ENCODE results near the gene RPUSD3.
A peak's percentile ranks its signal among the peaks of the same experiment; 100 is the strongest.
"Not testable (repeated sequence)": the region's sequence is repeated elsewhere in the genome, so short reads cannot be mapped to it uniquely, and the experiment has no call there.

Gene RPUSD3

DNA sequence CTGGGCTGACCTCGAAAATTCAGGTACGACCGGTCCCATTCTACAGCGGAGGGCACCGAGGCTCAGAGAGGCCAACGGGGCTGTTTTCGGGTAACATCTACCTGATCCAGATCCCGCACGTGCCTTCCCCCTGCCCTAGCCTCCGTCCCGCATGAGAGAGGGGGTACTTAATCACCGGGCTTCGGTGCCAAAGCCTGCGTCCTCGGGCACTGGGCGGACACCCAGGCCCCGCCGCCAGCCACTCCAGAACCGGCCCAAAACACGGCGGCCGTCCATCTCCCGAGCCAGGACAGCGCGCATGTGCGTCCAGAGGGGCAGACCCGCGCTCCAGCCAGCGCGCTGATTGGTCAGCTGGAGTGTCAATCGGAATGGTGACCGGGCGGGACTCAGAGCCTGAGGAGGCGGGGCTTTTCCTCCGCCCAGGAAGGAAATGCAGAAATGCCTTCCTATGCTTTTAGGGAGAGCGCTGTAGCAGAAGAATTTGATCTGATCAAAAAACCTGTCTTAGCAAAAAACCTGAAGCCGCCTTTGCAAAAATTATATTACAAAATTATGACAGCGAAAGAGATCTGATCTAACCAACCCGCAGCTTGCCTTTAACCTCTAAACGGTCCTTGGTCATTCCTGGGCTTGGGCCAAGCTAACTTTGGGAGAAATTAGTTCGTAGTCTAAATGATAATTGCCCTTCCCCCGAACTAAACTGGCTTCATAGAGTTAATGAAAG lies at the start of gene RPUSD3:
TSS of gene RPUSD3 (minus strand) at position 294 of the 724 bp plus-strand sequence. CDS start at position 276, 18 bp downstream.
- peak; percentile 87 for FAIRE-seq
- peak; percentile 96 for DNase-seq (ENCODE audit: insufficient read length, low spot score)

DNA sequence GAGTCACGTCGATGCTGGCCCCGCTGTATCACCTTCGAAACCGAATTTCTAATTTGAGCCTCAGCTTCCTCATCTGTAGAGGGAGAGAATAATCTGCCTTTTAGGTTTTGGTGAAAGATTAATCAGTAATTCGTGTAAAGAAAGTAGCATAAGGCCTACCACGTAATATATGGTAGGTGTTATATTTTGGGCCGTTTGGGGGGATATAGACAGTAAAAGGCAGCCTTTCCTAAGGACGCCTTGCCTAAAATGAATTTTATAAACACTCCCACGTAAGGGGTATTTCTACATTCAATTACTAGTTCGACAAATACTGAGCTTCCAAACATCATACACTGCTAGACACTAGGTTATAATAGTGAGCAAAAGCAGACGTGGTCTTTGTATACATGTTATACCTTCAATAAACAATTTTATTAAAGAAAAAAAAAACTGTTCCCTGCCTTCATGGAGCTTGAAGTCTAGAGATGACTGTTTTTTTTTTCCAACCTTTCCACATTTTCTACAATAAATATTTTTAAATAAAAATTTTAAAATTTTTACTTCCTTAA lies 47.3 kb upstream of the RPUSD3 start:
- no peak for DNase-seq (ENCODE audit: insufficient read length, low spot score)
- no peak for FAIRE-seq

- peak; percentile 82 for DNase-seq (ENCODE audit: insufficient read length, low spot score)
- peak; percentile 59 for FAIRE-seq
Observed at GRCh38 chr3:9890249-9891071, 46.7 kb upstream of the RPUSD3 start, which contains the start of gene JAGN1. Gene JAGN1 (plus strand): TSS chr3:9890610. CDS start chr3:9890723, 113 bp downstream.

DNA sequence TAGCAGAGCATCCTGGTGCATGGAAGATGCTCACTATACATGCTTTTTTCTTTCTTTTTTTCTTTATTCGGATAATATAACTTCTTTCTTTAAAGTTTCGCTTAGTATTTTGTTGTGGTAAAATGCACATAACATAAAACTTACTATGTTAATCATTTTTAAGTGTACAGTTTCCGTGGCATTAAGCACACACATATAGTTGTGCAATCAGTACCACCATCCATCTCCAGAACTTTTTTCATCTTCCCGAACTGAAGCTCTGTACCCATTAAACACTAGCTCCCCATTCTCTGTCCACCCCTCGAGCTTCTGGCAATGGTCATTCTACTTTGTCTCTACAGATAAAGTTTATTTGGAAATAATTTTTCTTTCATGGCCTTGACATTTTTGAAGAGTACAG lies 45.6 kb upstream of the RPUSD3 start:
- FAIRE-seq (no peak), DNase-seq (ENCODE audit: insufficient read length, low spot score) (no peak)

DNA sequence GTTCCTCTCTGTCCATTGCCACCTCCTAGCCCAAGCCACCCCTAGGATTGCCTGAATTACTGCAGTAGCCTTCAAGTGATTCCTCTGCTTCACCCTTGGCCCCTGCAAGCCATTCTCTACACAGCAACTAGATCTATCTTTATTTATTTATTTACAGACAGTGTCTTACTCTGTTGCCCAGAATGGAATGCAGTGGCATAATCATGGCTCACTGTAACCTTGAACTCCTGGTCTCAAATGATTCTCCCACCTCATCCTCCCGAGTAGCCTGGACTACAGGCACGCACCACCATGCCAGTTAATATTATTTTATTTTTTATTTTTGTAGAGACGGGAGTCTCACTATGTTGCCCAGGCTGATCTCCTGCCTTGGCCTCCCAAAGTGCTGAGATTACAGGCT lies 44.7 kb upstream of the RPUSD3 start:
- FAIRE-seq, result no peak
- no peak for DNase-seq (ENCODE audit: insufficient read length, low spot score)

- FAIRE-seq (no peak), DNase-seq (ENCODE audit: insufficient read length, low spot score) (no peak)
Observed at GRCh38 chr3:9887480-9887879, 43.7 kb upstream of the RPUSD3 start.

DNA sequence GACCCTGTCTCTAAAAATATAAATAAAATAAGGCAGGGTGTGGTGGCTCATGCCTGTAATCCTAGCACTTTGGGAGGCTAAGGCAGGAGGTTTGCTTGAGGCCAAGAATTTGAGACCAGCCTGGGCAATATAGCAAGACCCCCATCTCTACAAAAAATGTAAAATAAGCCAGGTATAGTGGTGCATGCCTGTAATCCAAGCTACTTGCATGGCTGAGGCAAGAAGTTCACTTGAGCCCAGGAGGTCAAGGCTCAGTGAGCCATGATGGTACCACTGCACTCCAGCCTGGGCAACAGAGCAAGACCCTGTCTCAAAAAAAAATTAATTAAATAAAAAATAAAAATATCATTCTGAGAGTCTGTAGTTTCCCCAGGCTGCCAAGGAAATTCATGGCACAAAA lies 42.5 kb upstream of the RPUSD3 start:
- FAIRE-seq, result no peak
- DNase-seq (ENCODE audit: insufficient read length, low spot score), result no peak

- no peak for FAIRE-seq
- DNase-seq (ENCODE audit: insufficient read length, low spot score), result no peak
Observed at GRCh38 chr3:9884555-9885165, 40.9 kb upstream of the RPUSD3 start.

DNA sequence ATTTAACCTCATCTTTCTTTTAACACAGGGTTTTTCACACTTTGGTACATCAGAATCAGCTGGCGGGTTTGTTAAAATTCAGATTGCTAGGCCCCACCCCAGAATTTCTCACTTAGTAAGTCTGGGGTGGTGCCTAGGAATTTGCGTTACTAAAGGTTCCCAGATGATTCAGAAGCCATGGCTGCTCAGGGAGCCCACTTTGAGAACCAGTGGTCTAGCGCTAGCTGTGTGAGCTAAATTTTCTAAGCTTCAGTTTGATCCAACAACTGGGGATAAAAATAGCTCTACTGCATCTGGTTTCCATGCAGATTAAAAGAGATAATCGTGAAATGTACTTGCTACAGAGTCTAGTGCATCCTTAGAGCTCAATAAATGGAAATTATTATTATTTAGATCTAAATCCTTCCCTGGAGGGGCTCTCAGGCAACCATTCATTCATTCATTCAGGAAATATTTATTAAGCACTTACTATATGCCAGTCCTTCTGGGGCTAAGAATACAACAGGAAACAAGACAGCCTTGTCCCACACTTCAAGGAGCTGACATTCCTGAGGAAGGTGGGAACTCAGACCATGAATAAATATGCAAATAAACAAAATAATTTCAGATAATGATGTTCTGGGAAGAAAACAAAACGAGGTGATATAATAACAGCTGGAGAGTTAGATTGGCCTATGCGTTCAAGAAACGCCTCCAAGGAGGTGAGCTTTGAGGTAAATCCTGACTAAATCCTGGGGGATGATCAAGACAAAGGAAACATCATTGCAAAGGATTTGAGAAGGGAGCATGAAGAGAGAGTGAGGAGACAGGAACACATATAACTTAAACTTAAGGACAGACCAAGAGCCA lies 40.1 kb upstream of the RPUSD3 start:
- no peak for FAIRE-seq
- DNase-seq (ENCODE audit: insufficient read length, low spot score), result no peak

DNA sequence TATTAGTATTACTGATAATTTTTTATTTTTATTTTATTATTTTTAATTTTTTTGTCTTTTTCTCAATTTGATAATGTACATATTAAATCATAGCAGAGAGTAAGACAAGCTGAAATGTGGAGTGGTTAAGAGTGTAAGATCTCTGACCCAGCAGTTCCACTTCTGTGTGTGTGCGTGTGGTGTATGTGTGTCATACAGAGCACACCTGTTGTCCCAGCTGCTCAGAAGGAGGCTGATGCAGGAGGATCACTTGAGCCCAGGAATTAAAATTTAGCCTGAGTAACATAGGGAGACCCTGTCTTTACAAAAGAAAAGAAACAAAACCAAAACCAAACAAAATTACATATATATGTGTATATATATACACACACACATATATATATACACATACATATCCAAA lies 37.6 kb upstream of the RPUSD3 start:
- DNase-seq (ENCODE audit: insufficient read length, low spot score) (no peak), FAIRE-seq (no peak)

DNA sequence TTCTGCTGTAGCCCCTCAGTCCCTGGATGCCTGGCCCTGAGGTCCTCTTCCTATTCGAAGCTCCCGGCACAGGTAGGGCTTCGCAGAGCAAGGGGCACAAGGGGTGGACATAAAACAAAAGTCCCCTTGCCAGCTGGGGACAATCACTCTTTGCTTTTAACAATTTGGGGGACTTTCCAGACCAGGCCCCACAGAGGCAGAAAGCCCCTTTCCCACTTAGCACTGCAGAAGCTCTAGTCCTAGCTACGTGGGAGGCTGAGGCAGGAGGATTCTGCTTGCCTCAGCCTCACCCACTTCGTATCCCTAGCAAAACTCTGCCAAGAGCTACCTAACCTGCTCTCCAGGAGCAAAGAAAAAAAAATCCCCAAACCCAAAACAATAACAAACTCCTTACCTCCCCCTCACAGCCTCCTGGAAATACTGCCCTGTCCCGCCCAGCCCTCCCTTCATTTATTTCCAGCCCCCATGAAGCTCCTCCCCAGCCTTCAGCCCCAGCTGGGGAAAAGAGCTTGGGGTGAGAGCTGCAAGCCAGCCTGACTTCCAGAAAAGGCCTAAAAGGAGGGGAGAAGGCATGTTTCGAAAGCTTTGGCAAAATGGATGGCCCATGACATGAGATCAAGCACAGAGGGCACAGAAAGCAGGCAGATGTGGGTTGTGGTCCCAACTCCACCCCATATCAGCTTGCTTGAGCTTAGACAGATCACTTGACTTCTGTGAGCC lies 36.2 kb upstream of the RPUSD3 start, which contains the start of gene CIDEC:
TSS of gene CIDEC (minus strand) at position 424 of the 720 bp plus-strand sequence. CDS start 1,767 bp downstream, outside the sequence.
- no peak for FAIRE-seq

DNA sequence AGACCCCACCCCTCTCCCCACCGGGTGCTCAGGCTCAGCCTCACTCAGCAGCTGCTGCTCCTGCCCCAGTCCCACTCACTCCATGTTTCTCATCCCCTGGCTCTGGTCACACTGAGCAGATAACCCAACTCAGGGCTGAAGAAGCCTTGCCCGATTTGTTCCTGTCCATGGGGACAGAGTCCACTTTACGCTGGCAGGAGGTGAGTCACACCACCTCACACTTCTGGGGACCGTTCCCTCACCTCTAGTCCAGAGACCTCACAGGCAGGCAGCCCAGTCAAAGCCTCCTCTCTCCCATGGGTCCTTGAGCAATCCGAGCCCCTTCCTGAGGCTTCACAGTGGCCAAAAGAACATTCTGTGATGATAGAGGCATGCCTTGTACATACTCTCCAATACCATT lies 34.9 kb upstream of the RPUSD3 start:
- FAIRE-seq (no peak), DNase-seq (ENCODE audit: insufficient read length, low spot score) (no peak)

More for the DNA sequence above, 36.2 kb upstream of the RPUSD3 start, which contains the start of gene CIDEC:
- DNase-seq (ENCODE audit: insufficient read length, low spot score), result no peak

DNA sequence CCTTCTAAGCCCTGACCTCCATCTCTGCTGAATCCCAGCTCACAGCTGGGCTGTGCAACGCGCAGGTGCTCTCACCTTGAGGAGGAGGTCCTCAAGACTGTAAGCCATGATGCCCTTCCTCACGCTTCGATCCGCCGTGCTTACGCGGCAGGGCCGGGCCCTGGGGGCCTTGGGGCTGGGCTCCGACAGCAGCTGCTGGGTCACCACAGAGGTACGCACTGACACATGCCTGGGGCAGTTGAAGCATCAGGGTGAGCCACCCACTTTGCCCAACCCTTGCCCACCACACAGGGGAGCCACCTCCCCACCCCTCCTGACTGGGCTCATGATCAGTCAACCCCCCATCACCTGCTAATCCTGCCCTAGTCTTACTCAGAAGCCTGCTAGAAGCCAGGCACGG lies 33.2 kb upstream of the RPUSD3 start:
- DNase-seq (ENCODE audit: insufficient read length, low spot score) (no peak), FAIRE-seq (no peak)

DNA sequence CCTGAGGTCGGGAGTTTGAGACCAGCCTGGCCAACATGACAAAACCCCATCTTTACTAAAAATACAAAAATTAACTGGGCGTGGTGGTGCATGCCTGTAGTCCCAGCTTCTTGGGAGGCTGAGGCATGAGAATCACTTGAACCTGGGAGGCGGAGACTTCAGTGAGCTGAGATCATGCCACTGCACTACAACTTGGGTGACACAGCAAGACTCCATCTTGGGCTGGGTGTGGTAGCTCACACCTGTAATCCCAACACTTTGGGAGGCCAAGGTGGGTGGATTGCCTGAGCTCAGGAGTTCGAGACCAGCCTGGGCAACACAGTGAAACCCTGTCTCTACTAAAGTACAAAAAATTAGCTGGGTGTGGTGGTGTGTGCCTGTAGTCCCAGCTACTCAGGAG lies 32.4 kb upstream of the RPUSD3 start:
- DNase-seq (ENCODE audit: insufficient read length, low spot score); FAIRE-seq: not testable (repeated sequence)

- no peak for FAIRE-seq
Observed at GRCh38 chr3:9875448-9875847, 31.6 kb upstream of the RPUSD3 start.

DNA sequence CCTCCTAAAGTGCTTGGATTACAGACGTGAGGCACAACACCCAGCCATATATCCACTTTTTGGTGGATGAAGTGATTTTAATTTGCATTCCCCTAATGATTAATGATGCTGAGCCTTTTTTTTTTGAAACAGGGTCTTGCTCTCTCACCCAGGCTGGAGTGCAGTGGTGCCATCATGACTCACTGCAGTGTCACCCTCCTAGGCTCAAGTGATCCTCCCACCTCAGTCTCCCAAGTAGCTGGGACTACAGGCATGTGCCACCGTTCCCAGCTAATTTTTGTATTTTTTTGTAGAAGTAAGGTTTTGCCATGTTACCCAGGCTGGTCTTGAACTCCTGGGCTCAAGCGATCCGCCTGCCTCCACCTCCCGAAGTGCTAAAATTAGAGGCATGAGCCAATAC lies 28.3 kb upstream of the RPUSD3 start:
- DNase-seq (ENCODE audit: insufficient read length, low spot score); FAIRE-seq: not testable (repeated sequence)

More at GRCh38 chr3:9875448-9875847, 31.6 kb upstream of the RPUSD3 start:
- no peak for DNase-seq (ENCODE audit: insufficient read length, low spot score)

GRCh38 chr3:9870978-9871377 lies 27.2 kb upstream of the RPUSD3 start:
- FAIRE-seq (no peak), DNase-seq (ENCODE audit: insufficient read length, low spot score) (no peak)

GRCh38 chr3:9869955-9870354 lies 26.1 kb upstream of the RPUSD3 start:
- DNase-seq (ENCODE audit: insufficient read length, low spot score) (no peak), FAIRE-seq (no peak)

- DNase-seq (ENCODE audit: insufficient read length, low spot score), result no peak
- no peak for FAIRE-seq
Observed at GRCh38 chr3:9867106-9867505, 23.3 kb upstream of the RPUSD3 start.

All from GM19239 (cell line).